OCI-LY7 (cell line): Measurements from ENCODE around the gene C13orf42. TPM values are rescaled to one million over a fixed set of nuclear protein-coding genes. Genes with fewer than 3 reads are reported as not detected.

Experiments
- BruUV-seq: library from RNA; stranded (reverse); fragments of 400-500 nt; replicated peaks from 2 replicates; lab custom pipeline; 2021; lab: Mats Ljungman, UMichigan
- CTCF ChIA-PET: fragments of 300-600 bp; sonication (Branson Sonifier 250); formaldehyde crosslinking; loops from one replicate; lab custom pipeline; 2022; ENCODE audit warnings: antibody characterized with exemption; ENCODE audit not compliant: unreplicated experiment; lab: Charles Lee
- POLR2A ChIA-PET: fragments of 300-600 bp; sonication (Branson Sonifier 250); formaldehyde crosslinking; loops from one replicate; lab custom pipeline; 2022; ENCODE audit warnings: antibody characterized with exemption; lab: Charles Lee
- DNase-seq: peaks from one replicate; pipeline ENCODE4 v3.0.0-alpha.2; 2015; ENCODE audit warnings: low spot score
- H2AFZ ChIP-seq: fragments of 200-600 bp; sonication (generic), shearing (Covaris generic); 2 replicates; pipeline ENCODE4 v1.6.1; 2014; ENCODE audit warnings: mild to moderate bottlenecking, antibody characterized with exemption, low read length, moderate library complexity
- H3K27ac ChIP-seq: fragments of 200-600 bp; sonication (generic); 2 replicates; pipeline ENCODE4 v1.5.1; 2014; ENCODE audit warnings: mixed run types, low read depth, mild to moderate bottlenecking, moderate library complexity, low read length, inconsistent platforms; ENCODE audit not compliant: poor library complexity, severe bottlenecking
- H3K36me3 ChIP-seq: fragments of 200-600 bp; sonication (generic); 2 replicates; pipeline ENCODE4 v1.6.1; 2014; ENCODE audit warnings: mild to moderate bottlenecking, antibody characterized with exemption, low read length, moderate library complexity, mixed read lengths; ENCODE audit not compliant: insufficient read depth
- H3K4me1 ChIP-seq: fragments of 200-600 bp; sonication (generic); 2 replicates; pipeline ENCODE4 v1.5.1; 2014; ENCODE audit warnings: mild to moderate bottlenecking, low read length; ENCODE audit not compliant: insufficient read depth, poor library complexity, severe bottlenecking
- H3K4me2 ChIP-seq: fragments of 200-600 bp; sonication (generic); 2 replicates; pipeline ENCODE4 v1.6.1; 2014; ENCODE audit warnings: mild to moderate bottlenecking, low read length
- H3K4me3 ChIP-seq: fragments of 200-600 bp; sonication (generic); 2 replicates; pipeline ENCODE4 v1.5.1; 2014; ENCODE audit warnings: mild to moderate bottlenecking, low read depth, low read length; ENCODE audit not compliant: poor library complexity, severe bottlenecking
- H3K79me2 ChIP-seq: fragments of 200-600 bp; sonication (generic); 2 replicates; pipeline ENCODE4 v1.6.1; 2016; ENCODE audit warnings: low read depth, mild to moderate bottlenecking, low read length, moderate library complexity, mixed read lengths; ENCODE audit not compliant: insufficient read depth
- H3K9me2 ChIP-seq: fragments of 200-600 bp; sonication (generic); 2 replicates; pipeline ENCODE4 v1.6.1; 2016; ENCODE audit warnings: mild to moderate bottlenecking, low read length, mixed read lengths; ENCODE audit not compliant: insufficient read depth
- H3K9me3 ChIP-seq: fragments of 200-600 bp; sonication (generic); 2 replicates; pipeline ENCODE4 v1.6.1; 2014; ENCODE audit warnings: mild to moderate bottlenecking, mixed run types, low read length, mixed read lengths
- H4K20me1 ChIP-seq: fragments of 200-600 bp; sonication (generic); 2 replicates; pipeline ENCODE4 v1.6.1; 2014; ENCODE audit warnings: mild to moderate bottlenecking, antibody characterized with exemption, low read length, moderate library complexity, mixed read lengths; ENCODE audit not compliant: insufficient read depth
- EZH2phosphoT487 ChIP-seq: fragments of 200-600 bp; sonication (generic); IDR thresholded peaks from 2 replicates; pipeline ENCODE4 v1.6.1; 2018; ENCODE audit warnings: low read depth, borderline replicate concordance, mild to moderate bottlenecking, mixed run types, antibody characterized with exemption, low read length, moderate library complexity, mixed read lengths
- intact Hi-C: fragments of 100-400 bp; cut with micrococcal nuclease; formaldehyde crosslinking; loops from one replicate; pipeline ENCODE4 v1.10.0; 2022; ENCODE audit not compliant: unreplicated experiment
- total RNA-seq, 2 experiments: library from RNA; depleted of rRNA in 1 of 2; stranded (reverse); fragments of >200 nt in 1 of 2; shearing (Covaris generic) in 1 of 2; gene quantifications; 2 replicates each; pipeline ENCODE4 v1.2.3, GENCODE V29; 2014 to 2022
- TF ChIP-seq, protein P1 (sequence below): fragments of 200-600 bp; sonication (generic); conservative IDR thresholded peaks from 2 replicates; pipeline ENCODE4 v1.5.1; 2014; ENCODE audit warnings: mild to moderate bottlenecking, antibody characterized with exemption, low read length, moderate library complexity, mixed read lengths

C13orf42 gene
- total RNA-seq, 2 experiments from 2014 or later: not detected

DNA sequence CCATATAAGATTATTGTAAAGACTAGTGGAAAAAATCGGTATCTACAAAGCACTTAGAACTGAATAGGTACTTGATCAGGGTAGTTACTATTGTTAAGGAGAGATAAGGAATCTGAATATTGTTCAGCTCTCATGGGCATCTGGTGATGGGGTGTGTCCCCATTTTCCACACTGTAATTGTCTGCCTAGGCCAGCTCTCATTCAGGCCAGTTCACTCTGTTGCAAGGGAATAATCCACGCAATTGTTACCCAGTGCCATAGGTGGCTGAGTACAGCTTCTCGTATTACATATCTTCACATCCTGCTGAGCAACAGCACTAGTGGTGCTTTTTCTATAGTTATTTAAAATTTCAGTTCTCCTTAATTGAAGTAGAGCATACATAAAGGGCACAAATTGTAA is 45.6 kb upstream of the C13orf42 start:
- Histone ChIP-seq H3K9me3 (no peaks in the 10 kb centered on the region), H3K36me3 (no peaks in the 10 kb centered on the region), H3K4me3 (no peak overlapping the region), H2AFZ (no peak overlapping the region), H3K4me2 (no peak overlapping the region), H3K79me2 (no peaks in the 10 kb centered on the region), H4K20me1 (no peaks in the 10 kb centered on the region), H3K9me2 (no peaks in the 10 kb centered on the region), H3K4me1 (no peaks in the 10 kb centered on the region), H3K27ac (no peak overlapping the region)
- TF ChIP-seq, protein P1, sequence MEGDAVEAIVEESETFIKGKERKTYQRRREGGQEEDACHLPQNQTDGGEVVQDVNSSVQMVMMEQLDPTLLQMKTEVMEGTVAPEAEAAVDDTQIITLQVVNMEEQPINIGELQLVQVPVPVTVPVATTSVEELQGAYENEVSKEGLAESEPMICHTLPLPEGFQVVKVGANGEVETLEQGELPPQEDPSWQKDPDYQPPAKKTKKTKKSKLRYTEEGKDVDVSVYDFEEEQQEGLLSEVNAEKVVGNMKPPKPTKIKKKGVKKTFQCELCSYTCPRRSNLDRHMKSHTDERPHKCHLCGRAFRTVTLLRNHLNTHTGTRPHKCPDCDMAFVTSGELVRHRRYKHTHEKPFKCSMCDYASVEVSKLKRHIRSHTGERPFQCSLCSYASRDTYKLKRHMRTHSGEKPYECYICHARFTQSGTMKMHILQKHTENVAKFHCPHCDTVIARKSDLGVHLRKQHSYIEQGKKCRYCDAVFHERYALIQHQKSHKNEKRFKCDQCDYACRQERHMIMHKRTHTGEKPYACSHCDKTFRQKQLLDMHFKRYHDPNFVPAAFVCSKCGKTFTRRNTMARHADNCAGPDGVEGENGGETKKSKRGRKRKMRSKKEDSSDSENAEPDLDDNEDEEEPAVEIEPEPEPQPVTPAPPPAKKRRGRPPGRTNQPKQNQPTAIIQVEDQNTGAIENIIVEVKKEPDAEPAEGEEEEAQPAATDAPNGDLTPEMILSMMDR: no peak
- no peak for TF ChIP-seq EZH2phosphoT487
- no peak for DNase-seq
- intact Hi-C loops: no loop called here
- POLR2A ChIA-PET: interaction anchor here (2.0 kb wide), 1 partner anchor 16 kb away, joined by 9 read pairs; no protein-coding TSS in a partner anchor
- CTCF ChIA-PET: no interaction called here
- no TSS peak for BruUV-seq

DNA sequence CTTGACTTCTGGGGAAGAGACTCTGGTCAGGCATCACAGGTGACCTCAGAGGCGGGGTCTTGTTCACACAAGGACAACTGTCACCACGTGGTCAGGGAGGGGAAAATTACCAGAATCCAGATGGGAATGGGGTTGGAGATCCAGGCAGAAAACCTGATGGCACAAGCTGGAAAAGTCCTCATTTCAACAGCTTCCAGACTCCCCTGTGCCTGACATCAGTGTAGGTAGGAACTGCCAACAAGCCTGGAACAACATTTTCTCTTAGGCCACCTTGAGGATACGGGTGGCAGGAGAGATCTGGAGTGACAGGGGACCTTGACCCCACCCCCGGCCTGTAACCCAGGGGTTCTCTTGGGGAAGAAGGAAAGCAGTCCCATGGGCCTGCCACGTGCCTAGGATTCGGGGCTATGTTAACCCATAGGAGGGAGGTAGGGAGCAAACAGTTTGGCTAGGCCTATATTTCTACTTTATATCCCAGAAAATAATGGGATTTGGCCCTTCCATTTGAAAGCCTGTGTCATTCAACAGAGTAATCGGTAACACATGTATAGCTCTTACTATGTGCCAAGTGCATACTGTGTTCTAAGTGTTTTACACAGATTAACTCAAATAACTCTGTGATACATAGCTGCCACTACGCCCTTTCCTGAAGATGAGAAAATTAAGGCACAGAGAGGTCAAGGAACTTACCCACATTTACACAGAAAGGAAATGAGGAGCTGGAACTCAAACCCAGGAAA is 44.9 kb upstream of the C13orf42 start:
- Histone ChIP-seq H3K9me3 (no peaks in the 10 kb centered on the region), H3K9me2 (no peaks in the 10 kb centered on the region), H3K79me2 (no peaks in the 10 kb centered on the region), H3K36me3 (no peaks in the 10 kb centered on the region), H3K27ac (no peak overlapping the region), H4K20me1 (no peaks in the 10 kb centered on the region), H2AFZ (no peak overlapping the region), H3K4me2 (no peak overlapping the region), H3K4me1 (no peaks in the 10 kb centered on the region), H3K4me3 (no peak overlapping the region)
- TF ChIP-seq, protein P1: no peak
- intact Hi-C loops: no loop called here
- no peak for DNase-seq
- BruUV-seq: no TSS peak
- CTCF ChIA-PET: no interaction called here
- POLR2A ChIA-PET: interaction anchor here (2.0 kb wide), 1 partner anchor 16 kb away, joined by 9 read pairs; no protein-coding TSS in a partner anchor

DNA sequence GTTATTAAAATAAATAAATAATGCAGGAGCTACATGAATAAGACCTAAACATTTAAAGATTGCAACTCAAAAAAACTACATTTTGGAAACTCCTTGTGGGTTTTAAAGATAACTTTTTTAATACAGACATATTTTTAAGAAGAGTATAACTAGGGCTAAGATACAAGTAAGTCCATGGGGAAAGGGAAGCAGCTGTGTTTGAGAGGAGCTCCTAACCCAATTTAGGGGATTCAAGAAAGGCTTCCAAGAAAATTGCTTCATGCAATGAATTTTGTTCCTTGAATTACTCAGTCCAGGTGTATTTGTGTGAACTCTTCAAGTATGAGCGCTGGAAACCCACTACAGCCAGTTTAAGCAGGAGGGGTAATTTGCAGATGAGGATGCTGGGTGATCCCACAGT is 44.1 kb upstream of the C13orf42 start:
- no peak overlapping the region for H3K4me3 ChIP-seq
- no peaks in the 10 kb centered on the region for H3K36me3 ChIP-seq
- H2AFZ ChIP-seq: no peak overlapping the region
- no peaks in the 10 kb centered on the region for H3K79me2 ChIP-seq
- no peaks in the 10 kb centered on the region for H3K9me2 ChIP-seq
- H3K9me3 ChIP-seq: no peaks in the 10 kb centered on the region
- no peaks in the 10 kb centered on the region for H4K20me1 ChIP-seq
- BruUV-seq: no TSS peak
- ChIA-PET CTCF (no interaction called here), POLR2A (interaction anchor here (2.0 kb wide), 1 partner anchor 15 kb away, joined by 9 read pairs; no protein-coding TSS in a partner anchor)
- TF ChIP-seq EZH2phosphoT487: no peak
- TF ChIP-seq, protein P1: no peak
- no peak for DNase-seq
- no peak overlapping the region for H3K27ac ChIP-seq
- intact Hi-C loops: no loop called here
- H3K4me2 ChIP-seq: no peak overlapping the region
- H3K4me1 ChIP-seq: no peaks in the 10 kb centered on the region
